GM12878 (cell line): ENCODE data around the gene KRT86. TPM values are rescaled to one million over a fixed set of nuclear protein-coding genes. Genes with fewer than 3 reads are reported as not detected.

Experiments used
- ATAC-seq: fragments of 200-7000 bp; cut with Tn5 transposase; 3 replicates; pipeline ENCODE4 v1.9.1; 2020; ENCODE audit warnings: mild to moderate bottlenecking, moderate library complexity
- BruUV-seq: library from RNA; stranded (reverse); fragments of 400-500 nt; replicated peaks from 2 replicates; lab custom pipeline; 2021; lab: Mats Ljungman, UMichigan
- CTCF ChIA-PET: fragments of 300-600 bp; sonication (Branson Sonifier 250); formaldehyde crosslinking; extraction: SDS; loops from one replicate; lab custom pipeline; 2021; ENCODE audit warnings: inconsistent platforms; lab: Yijun Ruan, JAX
- POLR2A ChIA-PET: fragments of 350-600 bp; formaldehyde crosslinking; extraction: SDS; loops from one replicate; lab custom pipeline; 2021; ENCODE audit warnings: inconsistent platforms; lab: Charles Lee
- RAD21 ChIA-PET: fragments of 300-600 bp; sonication (Branson Sonifier 250); formaldehyde crosslinking; loops from one replicate; lab custom pipeline; 2023; ENCODE audit warnings: antibody characterized with exemption; ENCODE audit not compliant: unreplicated experiment; lab: Charles Lee
- SMC1A ChIA-PET: fragments of 300-600 bp; sonication (Branson Sonifier 250); formaldehyde crosslinking; loops from one replicate; lab custom pipeline; 2023; ENCODE audit not compliant: unreplicated experiment, uncharacterized antibody; lab: Charles Lee
- DNase-seq: peaks from one replicate; pipeline ENCODE4 v3.0.0-alpha.2; 2011; ENCODE audit warnings: low read depth, low spot score
- FAIRE-seq: peaks from 3 replicates; lab custom pipeline; 2011; peaks lifted over from hg19 to GRCh38; lab: Jason Lieb, UNC
- H2AFZ ChIP-seq: 2 replicates; pipeline ENCODE4 v1.6.0; 2011; ENCODE audit warnings: low read depth, low read length, control low read depth; ENCODE audit not compliant: control insufficient read depth
- H3K27ac ChIP-seq: 2 replicates; pipeline ENCODE4 v1.5.1; 2011; ENCODE audit warnings: control low read depth; ENCODE audit not compliant: control insufficient read depth, insufficient read depth
- H3K27me3 ChIP-seq, 2 experiments: replicated peaks in 1 of 2; 2 replicates each; pipeline versions ENCODE4 v1.6.0 to v1.6.1; 2011; ENCODE audit warnings: low read length in 1 of 2; ENCODE audit not compliant: control insufficient read depth in 2 of 2, insufficient read depth in 2 of 2
- H3K36me3 ChIP-seq, 2 experiments: 2 replicates each; pipeline ENCODE4 v1.5.1; 2011; ENCODE audit warnings: low read length in 1 of 2; ENCODE audit not compliant: control insufficient read depth in 2 of 2, insufficient read depth in 2 of 2
- H3K4me1 ChIP-seq: 2 replicates; pipeline ENCODE4 v1.6.1; 2011; ENCODE audit warnings: mild to moderate bottlenecking, low read length, moderate library complexity, mixed read lengths; ENCODE audit not compliant: control insufficient read depth, insufficient read depth
- H3K4me2 ChIP-seq: 2 replicates; pipeline ENCODE4 v1.6.0; 2011; ENCODE audit warnings: control low read depth; ENCODE audit not compliant: control insufficient read depth, insufficient read depth
- H3K4me3 ChIP-seq: fragments of 200-600 bp; sonication (generic); 2 replicates; pipeline ENCODE4 v1.5.1; 2016
- H3K79me2 ChIP-seq: 2 replicates; pipeline ENCODE4 v1.6.0; 2011; ENCODE audit warnings: low read length; ENCODE audit not compliant: control insufficient read depth, insufficient read depth
- H3K9ac ChIP-seq: 2 replicates; pipeline ENCODE4 v1.8.0; 2011; ENCODE audit warnings: low read length, control low read depth, mixed read lengths; ENCODE audit not compliant: control insufficient read depth, insufficient read depth
- H3K9me3 ChIP-seq: replicated peaks from 3 replicates; pipeline ENCODE4 v1.5.1; 2011; ENCODE audit warnings: mild to moderate bottlenecking, low read length; ENCODE audit not compliant: control insufficient read depth, insufficient read depth
- H4K20me1 ChIP-seq: 2 replicates; pipeline ENCODE4 v1.6.0; 2011; ENCODE audit not compliant: control insufficient read depth, insufficient read depth
- CHD1 ChIP-seq: IDR thresholded peaks from 2 replicates; pipeline ENCODE4 v1.6.1; 2012; ENCODE audit warnings: low read depth, low read length, improper control_type of control experiment
- CHD4 ChIP-seq: fragments of 200-600 bp; sonication (generic); IDR thresholded peaks from 2 replicates; pipeline ENCODE4 v1.6.1; 2016; ENCODE audit warnings: mild to moderate bottlenecking
- DPF2 ChIP-seq: fragments of 450-650 bp; IDR thresholded peaks from 2 replicates; pipeline ENCODE4 v1.6.1; 2017; ENCODE audit warnings: mild to moderate bottlenecking
- E2F4 ChIP-seq: IDR thresholded peaks from 2 replicates; pipeline ENCODE4 v1.6.1; 2012; ENCODE audit warnings: low read depth, low read length, improper control_type of control experiment
- GABPA ChIP-seq: IDR thresholded peaks from 2 replicates; pipeline ENCODE4 v1.6.1; 2014; ENCODE audit warnings: antibody characterized with exemption, low read depth, mild to moderate bottlenecking, inconsistent platforms
- JUND ChIP-seq: IDR thresholded peaks from 2 replicates; pipeline ENCODE4 v1.6.1; 2012; ENCODE audit warnings: low read depth, mild to moderate bottlenecking, low read length, improper control_type of control experiment, moderate library complexity
- MTA3 ChIP-seq: IDR thresholded peaks from 2 replicates; pipeline ENCODE4 v1.6.1; 2012; ENCODE audit warnings: low read length, inconsistent platforms, borderline replicate concordance
- PRDM15 ChIP-seq: fragments of 450-650 bp; formaldehyde crosslinking; IDR thresholded peaks from 2 replicates; pipeline ENCODE4 v1.4.0; 2020; ENCODE audit warnings: mild to moderate bottlenecking, moderate library complexity
- RELA ChIP-seq: fragments of 450-650 bp; IDR thresholded peaks from 2 replicates; pipeline ENCODE4 v1.8.0; 2014; ENCODE audit warnings: borderline replicate concordance; ENCODE audit not compliant: partially characterized antibody
- SMAD1 ChIP-seq: fragments of 450-650 bp; IDR thresholded peaks from 2 replicates; pipeline ENCODE4 v1.6.1; 2018; ENCODE audit warnings: mild to moderate bottlenecking, low read depth; ENCODE audit not compliant: partially characterized antibody
- YY1 ChIP-seq: IDR thresholded peaks from 2 replicates; pipeline ENCODE4 v1.6.1; 2011; ENCODE audit warnings: low read depth, mild to moderate bottlenecking, low read length
- WGBS: methylation state at CpG from one replicate; pipeline ENCODE4 v1.1.6; 2016; ENCODE audit warnings: low lambda C conversion rate; ENCODE audit not compliant: insufficient replicate concordance, insufficient coverage; ENCODE audit errors: missing lambda C conversion rate; 5-methylcytosine and 5-hydroxymethylcytosine counted together
- in situ Hi-C: fragments of 300-500 bp; cut with MboI; formaldehyde crosslinking; loops from 9 replicates; pipeline ENCODE4 v1.14.3; 2018; ENCODE audit warnings: mixed read lengths
- intact Hi-C: fragments of 100-400 bp; cut with micrococcal nuclease; formaldehyde crosslinking; loops from one replicate; pipeline ENCODE4 v1.14.2; 2022; ENCODE audit not compliant: unreplicated experiment
- polyA plus RNA-seq, 11 experiments: library from polyadenylated mRNA; depleted of rRNA in 4 of 11; unstranded in 6 of 11; stranded (reverse) in 5 of 11; fragments of >200 nt; fragmentation: Nextera tagmentation in 4 of 11; fragmentation: Illumina TruSeq in 1 of 11; extraction: Ambion mirVana in 4 of 11; extraction: Trizol in 1 of 11; gene quantifications; 1 replicate in 1 of 11; 2 replicates in 10 of 11; pipeline versions ENCODE4 v1.2.1 to v1.2.3, GENCODE V29; 2011 to 2016; ENCODE audit warnings: inconsistent platforms in 2 of 11, missing spikeins in 2 of 11, low read depth in 1 of 11
- total RNA-seq, 4 experiments: library from RNA; depleted of rRNA in 3 of 4; stranded (reverse); fragments of >200 nt in 3 of 4; fragmentation: Illumina TruSeq in 1 of 4; extraction: Trizol in 1 of 4; gene quantifications; 2 replicates each; pipeline versions ENCODE4 v1.2.1 to v1.2.3, GENCODE V29; 2013 to 2021

Gene KRT86
- total and polyA plus RNA-seq, 10 of the 15 experiments (the other 5 are each of a cell fraction or from before 2014, with no cell fraction given), result 0.11 to 0.54 (median 0.18) TPM; not detected in 4

GRCh38 chr12:52227606-52228166, 46.8 kb upstream of the KRT86 start:
- intact Hi-C loops, result no loop called here
- BruUV-seq, result no TSS peak
- in situ Hi-C loops, result no loop called here
- Histone ChIP-seq H3K4me3 (no peak overlapping the region), H3K27me3 (peaks cover 7 to 12% of the 10 kb centered on the region in 2 experiments; a peak in 3 of 4 replicates), H3K4me2 (no peak overlapping the region), H4K20me1 (no peaks in the 10 kb centered on the region), H3K36me3 (no peaks in the 10 kb centered on the region), H3K9me3 (no peaks in the 10 kb centered on the region), H3K79me2 (no peaks in the 10 kb centered on the region), H3K27ac (no peak overlapping the region), H3K9ac (no peak overlapping the region), H3K4me1 (no peaks in the 10 kb centered on the region), H2AFZ (no peak overlapping the region)
- ChIA-PET RAD21 (no interaction called here), POLR2A (no interaction called here), SMC1A (interaction anchor here (1.2 kb wide), 1 partner anchor 51 kb away, joined by 4 read pairs; no protein-coding TSS in a partner anchor), CTCF (no interaction called here)
- FAIRE-seq (no peak), ATAC-seq (no peak), DNase-seq (no peak)
- TF ChIP-seq MTA3 (no peak), RELA (no peak), DPF2 (no peak), CHD4 (no peak), E2F4 (no peak), YY1 (no peak), JUND (no peak), SMAD1 (no peak), CHD1 (no peak), PRDM15 (CRISPR knock-in tag) (no peak), GABPA (no peak)
- WGBS, result 14% methylated on average over 5 of the region's 5 CpGs
